AG09319 (cell line): ENCODE results near the gene NFATC2.

Experiments
- DNase-seq: peaks from one replicate; pipeline ENCODE4 v3.0.0-alpha.2; 2010; ENCODE audit warnings: low read depth; ENCODE audit errors: extremely low read depth
- CTCF ChIP-seq: IDR thresholded peaks from 2 replicates; pipeline ENCODE4 v1.5.1; 2011; ENCODE audit warnings: low read depth, mild to moderate bottlenecking, inconsistent platforms, low read length, moderate library complexity

NFATC2 gene

GRCh38 chr20:51507216-51508036 lies 35.1 kb downstream of the NFATC2 start:
- TF ChIP-seq CTCF = no peak
- DNase-seq = no peak

- no peak for TF ChIP-seq CTCF
These were observed 35.8 kb downstream of the NFATC2 start for GRCh38 chr20:51506527-51507215.

DNA sequence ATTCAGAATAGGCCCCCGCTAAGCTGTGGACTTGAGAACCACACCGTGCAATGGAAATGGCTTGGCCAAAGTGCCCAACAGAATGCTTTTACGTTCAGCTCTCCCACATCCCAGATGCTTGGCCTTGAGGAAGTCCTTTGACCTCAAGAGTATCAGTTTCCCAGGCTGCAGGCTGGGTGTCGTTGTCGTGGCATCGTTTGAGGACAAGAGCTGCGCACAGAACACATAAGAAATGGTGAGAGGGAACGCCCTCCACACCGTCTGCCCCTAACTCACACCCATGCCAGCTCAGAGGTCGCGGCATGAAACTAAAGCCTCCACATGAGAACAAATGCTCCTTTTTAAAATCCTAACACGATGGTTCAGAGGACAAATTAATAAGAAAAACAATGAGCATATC lies 37.0 kb downstream of the NFATC2 start:
- DNase-seq = no peak
- TF ChIP-seq CTCF = no peak

More at GRCh38 chr20:51506527-51507215, 35.8 kb downstream of the NFATC2 start:
- no peak for DNase-seq

DNA sequence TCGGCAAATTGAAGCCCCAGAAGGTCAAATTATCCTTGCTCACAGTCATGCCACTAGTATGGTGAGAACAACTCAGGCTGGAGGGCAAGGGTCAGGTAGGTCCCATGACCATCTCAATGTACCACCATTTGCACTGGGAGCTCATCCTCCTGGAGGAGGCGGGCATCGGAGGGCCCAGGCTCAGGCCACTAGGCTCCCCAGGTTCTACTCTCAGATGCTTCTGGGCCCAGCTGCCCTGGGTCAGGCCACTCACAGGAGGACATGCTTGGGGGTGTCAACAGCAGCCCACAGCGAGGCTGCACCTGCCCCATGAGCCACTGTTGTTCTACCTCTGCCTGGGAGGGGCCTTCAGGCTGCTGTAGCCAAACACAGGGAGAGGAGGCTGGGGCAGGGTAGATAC lies 39.1 kb downstream of the NFATC2 start:
- no peak for DNase-seq
- no peak for TF ChIP-seq CTCF

DNA sequence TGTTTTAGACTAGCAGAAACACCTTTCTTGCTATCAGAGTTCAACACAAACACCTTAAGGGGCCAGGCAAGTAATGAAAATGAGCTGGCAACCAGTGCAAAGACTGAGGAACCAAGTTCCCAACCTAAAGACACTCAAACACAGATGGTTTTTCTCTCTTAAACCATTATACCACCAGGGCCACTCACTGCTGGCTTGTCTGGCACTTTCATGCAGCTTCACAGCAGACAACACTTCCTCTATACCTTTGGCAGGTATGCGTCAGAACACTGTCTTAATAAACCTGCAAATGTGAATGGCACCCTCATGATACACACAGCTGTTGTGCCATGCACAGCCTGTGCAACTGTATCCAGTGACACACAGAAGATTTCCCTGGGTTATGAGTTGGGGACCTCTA lies 41.6 kb downstream of the NFATC2 start:
- TF ChIP-seq CTCF = no peak
- DNase-seq = no peak

DNA sequence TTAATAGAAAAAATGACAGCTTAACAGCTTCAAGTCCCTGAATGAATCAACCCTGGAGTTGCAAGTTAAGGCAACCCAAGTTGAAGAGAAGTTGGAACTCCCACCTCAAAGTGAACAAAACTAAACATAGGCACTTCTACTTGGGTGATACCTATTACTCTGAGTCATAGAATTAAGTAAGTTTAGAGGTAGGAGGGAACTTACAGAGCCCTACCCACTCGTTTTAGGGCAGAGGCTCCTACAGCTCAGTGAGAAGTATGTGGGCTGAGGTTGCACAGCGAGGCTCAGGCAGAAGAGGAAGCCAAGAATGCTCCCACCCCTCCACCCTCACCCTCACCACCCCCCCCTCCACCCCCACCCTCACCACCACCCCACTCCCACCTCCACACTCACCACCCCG lies 42.2 kb downstream of the NFATC2 start:
- no peak for TF ChIP-seq CTCF
- DNase-seq = no peak
